ENCODE measurements around the gene MKKS. TPM values are rescaled to one million over a fixed set of nuclear protein-coding genes. Genes with fewer than 3 reads are reported as not detected.

MKKS gene
- total RNA-seq, 4 donors from 2014 or later = 8.3 to 24.0 (median 13.8) TPM

DNA sequence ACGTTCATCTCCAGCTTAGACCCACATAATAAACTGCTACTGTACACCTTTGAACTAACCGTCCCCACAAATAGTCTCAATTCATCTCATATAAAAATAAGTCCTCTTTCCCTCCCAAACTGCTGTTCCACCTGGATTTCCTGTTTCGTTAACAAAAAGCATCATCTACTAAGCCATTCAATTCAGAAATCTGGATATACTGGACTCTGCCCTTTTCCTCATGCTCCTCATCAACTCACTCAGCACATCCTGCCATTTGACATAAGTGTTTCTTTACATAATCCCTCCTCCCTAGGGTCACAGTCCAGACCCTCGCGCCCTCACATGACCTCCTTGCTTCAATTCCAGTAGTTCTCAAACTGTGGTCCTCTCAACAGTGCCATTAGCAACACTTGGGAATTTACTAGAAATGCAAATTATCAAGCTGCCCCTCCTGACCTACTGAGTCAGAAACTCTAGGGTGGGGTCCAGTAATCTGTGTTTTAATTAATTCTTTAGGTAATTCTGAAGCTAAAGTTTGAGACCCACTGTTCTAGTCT, 4.5 kb downstream of the MKKS start:
- TF ChIP-seq, protein P1, sequence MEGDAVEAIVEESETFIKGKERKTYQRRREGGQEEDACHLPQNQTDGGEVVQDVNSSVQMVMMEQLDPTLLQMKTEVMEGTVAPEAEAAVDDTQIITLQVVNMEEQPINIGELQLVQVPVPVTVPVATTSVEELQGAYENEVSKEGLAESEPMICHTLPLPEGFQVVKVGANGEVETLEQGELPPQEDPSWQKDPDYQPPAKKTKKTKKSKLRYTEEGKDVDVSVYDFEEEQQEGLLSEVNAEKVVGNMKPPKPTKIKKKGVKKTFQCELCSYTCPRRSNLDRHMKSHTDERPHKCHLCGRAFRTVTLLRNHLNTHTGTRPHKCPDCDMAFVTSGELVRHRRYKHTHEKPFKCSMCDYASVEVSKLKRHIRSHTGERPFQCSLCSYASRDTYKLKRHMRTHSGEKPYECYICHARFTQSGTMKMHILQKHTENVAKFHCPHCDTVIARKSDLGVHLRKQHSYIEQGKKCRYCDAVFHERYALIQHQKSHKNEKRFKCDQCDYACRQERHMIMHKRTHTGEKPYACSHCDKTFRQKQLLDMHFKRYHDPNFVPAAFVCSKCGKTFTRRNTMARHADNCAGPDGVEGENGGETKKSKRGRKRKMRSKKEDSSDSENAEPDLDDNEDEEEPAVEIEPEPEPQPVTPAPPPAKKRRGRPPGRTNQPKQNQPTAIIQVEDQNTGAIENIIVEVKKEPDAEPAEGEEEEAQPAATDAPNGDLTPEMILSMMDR (IDR thresholded peaks at IDR 0.05; ENCODE audit: low read depth) = no peak

DNA sequence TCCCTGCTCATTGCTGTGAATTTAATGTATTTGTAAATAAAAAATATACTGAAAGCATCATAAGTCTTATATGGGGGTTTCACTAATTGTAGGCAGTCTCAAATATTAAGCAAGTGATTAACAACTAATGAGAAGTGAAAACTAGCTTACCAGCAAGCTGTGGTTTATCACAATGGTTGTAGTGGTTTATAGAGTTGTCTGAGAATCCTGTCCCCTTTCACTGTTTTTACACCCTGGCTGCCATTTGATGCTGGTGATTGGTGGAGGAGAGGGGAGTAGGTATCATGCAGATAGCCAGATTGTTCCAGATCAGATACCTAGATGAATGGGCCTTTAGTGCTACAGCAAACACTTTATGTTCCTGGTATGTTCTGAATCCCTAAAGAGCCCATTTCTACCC, 6.0 kb downstream of the MKKS start:
- TF ChIP-seq, protein P1 (IDR thresholded peaks at IDR 0.05; ENCODE audit: low read depth) = no peak

DNA sequence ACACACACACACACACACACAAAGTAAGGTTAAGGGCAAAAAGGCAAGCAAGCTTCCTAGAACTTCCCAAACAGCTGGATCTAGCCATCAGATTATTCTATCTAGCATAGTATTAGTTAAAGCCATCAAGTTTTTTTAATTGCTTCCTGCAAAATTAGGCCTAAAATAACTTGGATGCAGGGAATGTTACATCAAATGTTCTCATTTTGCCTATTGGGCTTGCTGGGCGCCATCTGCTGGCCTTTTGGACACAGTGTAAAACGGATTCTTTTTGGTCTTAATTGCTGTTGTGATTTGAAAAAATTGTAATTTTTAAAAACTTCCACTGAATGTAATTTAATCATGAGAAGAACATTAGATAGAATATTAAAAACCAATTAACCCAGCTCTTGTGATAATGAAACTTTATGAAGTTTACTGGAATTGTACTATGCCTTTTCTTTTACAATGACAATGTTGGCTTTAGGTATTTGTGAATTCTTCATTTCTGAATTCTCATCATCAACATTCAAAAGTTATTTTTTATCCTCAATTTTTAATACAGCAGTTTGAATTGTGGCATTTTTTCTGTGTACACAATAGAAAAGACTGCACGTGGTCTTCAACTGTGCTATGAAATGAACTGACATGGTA, 6.8 kb downstream of the MKKS start:
- TF ChIP-seq, protein P1 (IDR thresholded peaks at IDR 0.05; ENCODE audit: low read depth) = no peak

DNA sequence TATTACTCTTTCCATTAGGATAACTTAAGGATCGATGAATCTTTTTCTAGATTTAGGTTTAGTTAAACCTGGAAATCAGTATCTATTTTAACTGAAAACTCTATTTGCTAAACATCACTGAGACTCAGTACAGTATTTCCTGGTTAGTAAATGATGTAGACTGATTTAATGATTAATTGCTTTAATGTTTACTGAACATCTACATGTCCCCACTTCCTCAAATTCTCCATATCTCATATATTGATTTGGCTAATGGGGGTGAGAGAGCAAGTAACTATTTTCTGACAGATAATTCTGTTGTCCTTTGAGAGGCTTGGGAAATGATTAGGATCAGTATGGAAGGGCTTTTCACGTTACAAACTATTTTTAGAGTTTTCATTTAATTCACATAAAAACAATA, 10.3 kb downstream of the MKKS start:
- TF ChIP-seq, protein P1 (IDR thresholded peaks at IDR 0.05; ENCODE audit: low read depth) = no peak

DNA sequence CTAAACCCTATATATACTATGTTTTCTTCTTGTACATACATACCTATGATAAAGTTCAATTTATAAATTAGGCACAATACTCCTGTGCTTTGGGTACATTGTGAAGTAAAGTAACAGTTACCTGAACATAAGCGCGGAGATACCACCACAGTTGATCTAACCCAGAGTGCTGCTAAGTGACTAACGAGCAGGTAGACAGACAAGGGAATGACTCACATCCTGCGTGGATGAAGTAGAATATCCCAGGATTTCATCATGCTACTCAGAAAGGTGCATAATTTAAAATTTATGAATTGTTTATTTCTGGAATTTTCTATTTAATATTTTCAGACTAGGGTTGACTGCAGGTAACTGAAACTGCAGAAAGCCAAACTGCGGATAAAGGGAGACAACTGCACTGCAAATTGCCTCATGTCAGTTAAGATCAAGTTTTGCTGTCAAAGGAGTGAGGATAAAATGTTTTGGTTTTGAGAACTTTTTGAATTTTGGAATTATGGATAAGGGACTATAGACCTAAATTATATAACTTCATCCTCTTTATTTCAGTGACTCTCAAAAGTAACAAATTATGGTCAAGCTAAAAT, 14.4 kb downstream of the MKKS start:
- TF ChIP-seq, protein P1 (IDR thresholded peaks at IDR 0.05; ENCODE audit: low read depth) = no peak

DNA sequence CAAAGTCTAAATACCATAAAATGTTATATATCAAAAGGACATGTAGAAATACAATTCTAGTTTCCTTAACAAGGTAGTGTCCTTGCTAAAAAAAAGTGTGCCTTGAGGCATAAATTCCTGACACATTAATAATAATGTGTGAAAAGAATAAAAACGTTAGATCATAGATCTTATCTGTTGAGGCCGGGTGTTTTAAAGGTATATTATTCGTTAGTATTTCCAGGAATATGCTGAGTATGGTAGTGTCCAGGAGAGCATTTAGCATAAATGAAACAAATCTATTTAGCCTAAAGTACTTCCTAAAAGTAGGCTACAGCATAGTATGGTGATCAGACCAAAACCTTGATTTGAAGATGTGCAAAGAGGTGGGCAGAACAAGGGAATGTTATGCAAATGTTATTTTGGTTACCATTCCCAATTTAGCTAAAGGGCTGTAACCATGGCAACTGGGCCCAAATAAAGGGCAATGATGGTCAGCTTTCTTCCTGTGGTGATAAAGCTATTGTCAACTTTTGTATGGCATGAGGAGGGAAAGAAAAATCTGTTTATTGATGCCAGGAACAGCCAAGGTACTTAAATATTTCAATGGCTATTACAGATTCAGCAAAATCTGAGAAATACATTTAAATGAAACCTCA, 18.9 kb downstream of the MKKS start:
- TF ChIP-seq, protein P1 (IDR thresholded peaks at IDR 0.05; ENCODE audit: low read depth) = no peak

Measured in subcutaneous adipose tissue (tissue), 4 donors.